HG03575 (cell line): ENCODE data around the gene NLRC5.

Source experiments
- ATAC-seq: cut with Tn5 transposase; IDR thresholded peaks from one replicate; pipeline ENCODE4 v1.9.1; 2021; ENCODE audit not compliant: unreplicated experiment, insufficient number of reproducible peaks, low FRiP score; ENCODE audit errors: extremely low read depth

NLRC5 gene

GRCh38 chr16:57127037-57127763 lies 137.8 kb downstream of the NLRC5 start:
- no peak for ATAC-seq

GRCh38 chr16:57127836-57128235 lies 138.5 kb downstream of the NLRC5 start:
- ATAC-seq, result no peak

GRCh38 chr16:57128771-57129389 lies 139.5 kb downstream of the NLRC5 start:
- ATAC-seq, result no peak

- ATAC-seq, result no peak
Observed at GRCh38 chr16:57130950-57131321, 141.6 kb downstream of the NLRC5 start.

GRCh38 chr16:57131351-57131970 lies 142.1 kb downstream of the NLRC5 start:
- ATAC-seq, result no peak

GRCh38 chr16:57132470-57132869 lies 143.1 kb downstream of the NLRC5 start:
- ATAC-seq, result no peak

GRCh38 chr16:57133031-57133430 lies 143.7 kb downstream of the NLRC5 start:
- no peak for ATAC-seq
